CD4-positive, alpha-beta memory T cell (primary cell): Measurements from ENCODE around the gene BUB1B. TPM values are rescaled to one million over a fixed set of nuclear protein-coding genes. Genes with fewer than 3 reads are reported as not detected.

ENCODE experiments used
- CTCF ChIA-PET: fragments of 350-600 bp; sonication (Branson Sonifier 250); formaldehyde crosslinking; loops from one replicate; lab custom pipeline; 2021; ENCODE audit warnings: inconsistent platforms; ENCODE audit not compliant: partially characterized antibody; lab: Charles Lee
- POLR2A ChIA-PET: fragments of 350-600 bp; sonication (Branson Sonifier 250); formaldehyde crosslinking; loops from one replicate; lab custom pipeline; 2021; ENCODE audit not compliant: partially characterized antibody; lab: Charles Lee
- DNase-seq, 5 donors: peaks; one replicate each; pipeline versions ENCODE4 v3.0.0 to v3.0.0-alpha.2; 2020 to 2022; ENCODE audit warnings: mixed read lengths in 1 of 5
- H3K27ac ChIP-seq: one replicate; pipeline ENCODE4 v1.7.0; 2013; ENCODE audit warnings: low read depth, low read length
- H3K27me3 ChIP-seq: 2 replicates; pipeline ENCODE4 v1.7.0; 2013; ENCODE audit warnings: mild to moderate bottlenecking, low read length, moderate library complexity; ENCODE audit not compliant: insufficient read depth
- H3K36me3 ChIP-seq: 2 replicates; pipeline ENCODE4 v1.7.0; 2013; ENCODE audit warnings: mild to moderate bottlenecking, low read length, moderate library complexity; ENCODE audit not compliant: insufficient read depth
- H3K4me1 ChIP-seq: 2 replicates; pipeline ENCODE4 v1.7.0; 2013; ENCODE audit warnings: mild to moderate bottlenecking, low read length, moderate library complexity; ENCODE audit not compliant: insufficient read depth
- H3K4me3 ChIP-seq, 2 donors: one replicate each; pipeline ENCODE4 v1.7.0; 2013; ENCODE audit warnings: low read length in 2 of 2, mild to moderate bottlenecking in 1 of 2
- H3K9me3 ChIP-seq, 2 donors: one replicate each; pipeline ENCODE4 v1.7.0; 2013; ENCODE audit warnings: low read length in 2 of 2, control low read depth in 1 of 2; ENCODE audit not compliant: control insufficient read depth in 1 of 2
- H3K27ac Mint-ChIP-seq, 7 donors: one replicate each; pipeline ENCODE4 v1.8.0; 2020 to 2021; ENCODE audit warnings: mixed read lengths in 7 of 7, mild to moderate bottlenecking in 6 of 7, inconsistent platforms in 3 of 7, moderate library complexity in 3 of 7
- H3K27me3 Mint-ChIP-seq, 2 donors: one replicate each; pipeline ENCODE4 v1.8.0; 2020 to 2021; ENCODE audit warnings: mixed read lengths in 2 of 2
- H3K36me3 Mint-ChIP-seq, 2 donors: one replicate each; pipeline ENCODE4 v1.8.0; 2020 to 2021; ENCODE audit warnings: mixed read lengths in 2 of 2, inconsistent platforms in 1 of 2, mild to moderate bottlenecking in 1 of 2
- H3K4me1 Mint-ChIP-seq, 4 donors: one replicate each; pipeline ENCODE4 v1.8.0; 2020 to 2021; ENCODE audit warnings: mixed read lengths in 4 of 4, mild to moderate bottlenecking in 1 of 4
- H3K4me3 Mint-ChIP-seq, 8 donors: one replicate each; pipeline ENCODE4 v1.8.0; 2020 to 2021; ENCODE audit warnings: mixed read lengths in 8 of 8, mild to moderate bottlenecking in 7 of 8, moderate library complexity in 6 of 8, inconsistent platforms in 3 of 8
- H3K9me3 Mint-ChIP-seq, 8 donors: one replicate each; pipeline ENCODE4 v1.8.0; 2020 to 2021; ENCODE audit warnings: mixed read lengths in 8 of 8, mild to moderate bottlenecking in 5 of 8, inconsistent platforms in 3 of 8, moderate library complexity in 1 of 8
- intact Hi-C: fragments of 100-400 bp; cut with micrococcal nuclease; formaldehyde crosslinking; loops from one replicate; pipeline ENCODE4 v1.15.1; 2023
- polyA plus RNA-seq, 2 donors: library from polyadenylated mRNA; unstranded; fragments of 300-500 nt; fragmentation: Illumina TruSeq; gene quantifications; one replicate each; pipeline ENCODE4 v1.2.3, GENCODE V29; 2021
- total RNA-seq, 2 experiments: library from RNA; stranded (reverse); gene quantifications; one replicate each; pipeline ENCODE4 v1.2.3, GENCODE V29; 2021

The BUB1B gene
- total and polyA plus RNA-seq, 4 experiments from 2014 or later: 0.40 to 0.89 (median 0.55) TPM; not detected in 1

- H3K27ac ChIP-seq: no peak overlapping the region
- no peak overlapping the region for H3K4me3 ChIP-seq
- no peaks in the 10 kb centered on the region for H3K27me3 ChIP-seq
- Mint-ChIP-seq H3K4me1 (peaks cover 2 to 7% (median 4%) of the 10 kb centered on the region in 4 donors), H3K9me3 (no peaks in the 10 kb centered on the region), H3K4me3 (no peak overlapping the region), H3K36me3 (no peaks in the 10 kb centered on the region), H3K27ac (peak overlapping the region in 1 of 7 donors; percentile 56), H3K27me3 (peaks cover 3 to 5% of the 10 kb centered on the region in 2 donors)
- no peaks in the 10 kb centered on the region for H3K36me3 ChIP-seq
- peaks cover 5% of the 10 kb centered on the region for H3K4me1 ChIP-seq
- no peaks in the 10 kb centered on the region for H3K9me3 ChIP-seq
- ChIA-PET POLR2A (no interaction called here), CTCF (no interaction called here)
- no peak for DNase-seq
- intact Hi-C loops: no loop called here
Measured at GRCh38 chr15:40233727-40234577, 73.1 kb downstream of the BUB1B start.

- peaks cover 12% of the 10 kb centered on the region for H3K4me1 ChIP-seq
- no peak overlapping the region for H3K27ac ChIP-seq
- DNase-seq: no peak
- POLR2A ChIA-PET: no interaction called here
- no peaks in the 10 kb centered on the region for H3K36me3 Mint-ChIP-seq
- intact Hi-C loops: no loop called here
- no peaks in the 10 kb centered on the region for H3K9me3 ChIP-seq
- peak overlapping the region in 1 of 7 donors; percentile 63 for H3K27ac Mint-ChIP-seq
- H3K27me3 Mint-ChIP-seq: peaks cover 7 to 11% of the 10 kb centered on the region in 2 donors
- no peaks in the 10 kb centered on the region for H3K27me3 ChIP-seq
- H3K4me3 Mint-ChIP-seq: no peak overlapping the region
- no peak overlapping the region for H3K4me3 ChIP-seq
- H3K9me3 Mint-ChIP-seq: no peaks in the 10 kb centered on the region
- no peaks in the 10 kb centered on the region for H3K36me3 ChIP-seq
- CTCF ChIA-PET: no interaction called here
- peaks cover 5 to 12% (median 7%) of the 10 kb centered on the region in 4 donors for H3K4me1 Mint-ChIP-seq
Measured at GRCh38 chr15:40234783-40235182, 73.9 kb downstream of the BUB1B start.

- H3K36me3 ChIP-seq: no peaks in the 10 kb centered on the region
- no peaks in the 10 kb centered on the region for H3K9me3 ChIP-seq
- Mint-ChIP-seq H3K27me3 (peaks cover 12% of the 10 kb centered on the region in 2 donors), H3K4me3 (no peak overlapping the region), H3K4me1 (peaks cover 5 to 12% (median 7%) of the 10 kb centered on the region in 4 donors), H3K27ac (peak overlapping the region in 1 of 7 donors; percentile 63), H3K36me3 (no peaks in the 10 kb centered on the region), H3K9me3 (no peaks in the 10 kb centered on the region)
- H3K4me1 ChIP-seq: peaks cover 12% of the 10 kb centered on the region
- ChIA-PET POLR2A (no interaction called here), CTCF (no interaction called here)
- H3K27me3 ChIP-seq: no peaks in the 10 kb centered on the region
- H3K27ac ChIP-seq: no peak overlapping the region
- no peak for DNase-seq
- intact Hi-C loops: no loop called here
- no peak overlapping the region for H3K4me3 ChIP-seq
Measured at GRCh38 chr15:40235201-40235885, 74.5 kb downstream of the BUB1B start.

DNA sequence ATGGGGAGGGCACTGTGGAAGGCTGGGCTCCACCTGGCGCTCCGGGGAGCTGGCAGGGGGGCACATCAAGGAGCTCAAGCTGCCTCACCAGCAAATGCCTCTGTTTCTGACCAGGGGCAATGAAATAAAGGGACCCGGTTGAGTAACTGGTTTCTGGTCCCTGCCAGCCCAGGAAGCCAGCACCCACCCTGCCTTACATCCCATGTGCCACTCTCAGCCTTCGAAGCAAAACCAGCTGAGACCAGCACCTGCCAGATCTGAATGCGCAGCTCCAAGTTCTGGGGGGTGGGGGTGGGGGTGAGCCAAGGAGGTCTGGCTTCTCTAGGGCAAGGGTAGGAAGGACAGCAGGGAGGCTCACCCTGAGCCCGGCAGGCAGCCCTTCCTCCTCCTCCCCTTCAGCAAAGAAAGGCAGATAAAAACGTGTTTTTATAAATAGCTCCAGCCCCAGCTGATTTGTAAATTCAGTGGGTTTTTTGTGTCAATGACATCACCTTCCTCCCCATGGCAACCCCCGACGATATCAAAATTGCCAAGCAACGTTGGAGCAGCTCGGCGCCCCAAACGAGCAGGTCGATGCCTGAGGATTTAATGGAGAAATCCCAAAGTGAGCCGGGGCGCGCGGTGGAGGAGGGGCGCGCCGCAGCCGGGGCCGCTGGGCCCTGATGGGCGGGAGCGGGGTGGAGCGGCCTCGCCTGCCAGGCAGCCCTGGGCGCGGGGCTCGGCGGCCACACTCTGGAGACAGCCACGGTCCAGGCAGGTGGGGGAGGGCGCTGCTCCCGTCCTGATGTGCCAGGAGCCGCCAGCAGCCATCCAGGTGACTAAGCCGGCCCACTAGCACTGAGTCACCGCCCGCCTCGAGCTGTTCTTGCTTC, 77.9 kb downstream of the BUB1B start, which contains the start of gene PAK6:
TSS of gene PAK6 (plus strand) at position 532 of the 872 bp plus-strand sequence. CDS start 25,723 bp downstream, outside the sequence.
- Histone ChIP-seq H3K36me3 (no peaks in the 10 kb centered on the region), H3K27me3 (no peaks in the 10 kb centered on the region), H3K4me3 (no peak within 1 kb of the TSS), H3K27ac (no peak within 1 kb of the TSS), H3K4me1 (peaks cover 12% of the 10 kb centered on the region), H3K9me3 (no peaks in the 10 kb centered on the region)
- ChIA-PET CTCF (no interaction called here), POLR2A (interaction anchor here (1.2 kb wide), 1 partner anchor 14 kb away, joined by 3 read pairs; no protein-coding TSS in a partner anchor)
- H3K4me3 Mint-ChIP-seq: peak within 1 kb of the TSS in 6 of 8 donors; percentile 15 to 60 (median 34)
- peaks cover 12% of the 10 kb centered on the region in 2 donors for H3K27me3 Mint-ChIP-seq
- peaks cover 0 to 2% (median 0%) of the 10 kb centered on the region in 8 donors for H3K9me3 Mint-ChIP-seq
- DNase-seq: peak in 1 of 5 donors; percentile 14
- peak within 1 kb of the TSS in 2 of 7 donors; percentile 55 to 56 for H3K27ac Mint-ChIP-seq
- intact Hi-C loops: no loop called here
- no peaks in the 10 kb centered on the region for H3K36me3 Mint-ChIP-seq
- peaks cover 5 to 12% (median 7%) of the 10 kb centered on the region in 4 donors for H3K4me1 Mint-ChIP-seq

- ChIA-PET POLR2A (interaction anchor here (1.2 kb wide), 1 partner anchor 13 kb away, joined by 3 read pairs; no protein-coding TSS in a partner anchor), CTCF (no interaction called here)
- no peak overlapping the region for H3K4me3 ChIP-seq
- intact Hi-C loops: no loop called here
- Mint-ChIP-seq H3K27me3 (peaks cover 12% of the 10 kb centered on the region in 2 donors), H3K36me3 (no peaks in the 10 kb centered on the region), H3K9me3 (peaks cover 0 to 2% (median 0%) of the 10 kb centered on the region in 8 donors), H3K4me1 (peaks cover 5 to 12% (median 7%) of the 10 kb centered on the region in 4 donors), H3K27ac (no peak overlapping the region), H3K4me3 (peak overlapping the region in 1 of 8 donors; percentile 56)
- H3K9me3 ChIP-seq: no peaks in the 10 kb centered on the region
- no peak for DNase-seq
- H3K27ac ChIP-seq: no peak overlapping the region
- H3K4me1 ChIP-seq: peaks cover 12% of the 10 kb centered on the region
- H3K36me3 ChIP-seq: no peaks in the 10 kb centered on the region
- H3K27me3 ChIP-seq: no peaks in the 10 kb centered on the region
Measured at GRCh38 chr15:40239404-40239692, 78.5 kb downstream of the BUB1B start.

- no peaks in the 10 kb centered on the region for H3K36me3 ChIP-seq
- Mint-ChIP-seq H3K9me3 (peaks cover 0 to 2% (median 0%) of the 10 kb centered on the region in 8 donors), H3K27me3 (peaks cover 12% of the 10 kb centered on the region in 2 donors), H3K4me1 (peaks cover 5 to 12% (median 7%) of the 10 kb centered on the region in 4 donors), H3K4me3 (peak overlapping the region in 2 of 8 donors; percentile 18 to 41), H3K36me3 (no peaks in the 10 kb centered on the region), H3K27ac (no peak overlapping the region)
- POLR2A ChIA-PET: no interaction called here
- no peak overlapping the region for H3K27ac ChIP-seq
- H3K9me3 ChIP-seq: no peaks in the 10 kb centered on the region
- intact Hi-C loops: no loop called here
- DNase-seq: no peak
- peaks cover 12% of the 10 kb centered on the region for H3K4me1 ChIP-seq
- H3K4me3 ChIP-seq: no peak overlapping the region
- H3K27me3 ChIP-seq: no peaks in the 10 kb centered on the region
- CTCF ChIA-PET: interaction anchor here (0.7 kb wide), 1 partner anchor 12 kb away, joined by 3 read pairs; no protein-coding TSS in a partner anchor
Measured at GRCh38 chr15:40239693-40240618, 79.1 kb downstream of the BUB1B start.
